GM19455 (cell line): ENCODE measurements around the gene CAMKV.

ENCODE experiments used
- ATAC-seq: cut with Tn5 transposase; IDR thresholded peaks from one replicate; pipeline ENCODE4 v1.9.1; 2021; ENCODE audit not compliant: unreplicated experiment

Gene CAMKV

GRCh38 chr3:49896345-49896744 is 26.6 kb upstream of the CAMKV start:
- no peak for ATAC-seq

GRCh38 chr3:49895791-49896190 is 26.1 kb upstream of the CAMKV start:
- no peak for ATAC-seq

- ATAC-seq = no peak
Measured at GRCh38 chr3:49889296-49889695, 19.6 kb upstream of the CAMKV start.

GRCh38 chr3:49886922-49887265 is 17.2 kb upstream of the CAMKV start:
- no peak for ATAC-seq

GRCh38 chr3:49883998-49884397 is 14.3 kb upstream of the CAMKV start:
- no peak for ATAC-seq

- no peak for ATAC-seq
Measured at GRCh38 chr3:49882166-49882565, 12.5 kb upstream of the CAMKV start.

GRCh38 chr3:49880581-49881315 is 11.0 kb upstream of the CAMKV start:
- no peak for ATAC-seq

- no peak for ATAC-seq
Measured at GRCh38 chr3:49879721-49880120, 10.0 kb upstream of the CAMKV start.

- ATAC-seq = no peak
Measured at GRCh38 chr3:49878686-49879085, 9.0 kb upstream of the CAMKV start.

- no peak for ATAC-seq
Measured at GRCh38 chr3:49877716-49878115, 8.0 kb upstream of the CAMKV start.

- no peak for ATAC-seq
Measured at GRCh38 chr3:49876567-49876966, 6.9 kb upstream of the CAMKV start.

GRCh38 chr3:49873623-49874022 is 3.9 kb upstream of the CAMKV start:
- no peak for ATAC-seq

- ATAC-seq = no peak
Measured at GRCh38 chr3:49872801-49873281, 3.1 kb upstream of the CAMKV start.

- ATAC-seq = no peak
Measured at GRCh38 chr3:49871531-49872153, 1.9 kb upstream of the CAMKV start.

GRCh38 chr3:49868862-49869466 is 742 bp downstream of the CAMKV start:
- no peak for ATAC-seq

- no peak for ATAC-seq
Measured at GRCh38 chr3:49867871-49868321, 1.8 kb downstream of the CAMKV start.

GRCh38 chr3:49867400-49867799 is 2.3 kb downstream of the CAMKV start:
- no peak for ATAC-seq

- ATAC-seq = no peak
Measured at GRCh38 chr3:49865198-49865784, 4.4 kb downstream of the CAMKV start.

GRCh38 chr3:49864505-49864904 is 5.2 kb downstream of the CAMKV start:
- no peak for ATAC-seq

GRCh38 chr3:49859576-49860305 is 10.0 kb downstream of the CAMKV start:
- no peak for ATAC-seq
